ENCODE data around the gene EYA2.
"Not testable (repeated sequence)": the region's sequence is repeated elsewhere in the genome, so short reads cannot be mapped to it uniquely, and the experiment has no call there.

Gene EYA2

GRCh38 chr20:47191074-47191673 lies 296.5 kb downstream of the EYA2 start:
- no peak for DNase-seq

- no peak for DNase-seq
Observed at GRCh38 chr20:47191956-47192355, 297.3 kb downstream of the EYA2 start.

- DNase-seq: no peak
Observed at GRCh38 chr20:47195573-47195972, 300.9 kb downstream of the EYA2 start.

GRCh38 chr20:47196091-47197081 lies 301.7 kb downstream of the EYA2 start:
- peak; percentile 90 for DNase-seq

- DNase-seq: no peak
Observed at GRCh38 chr20:47198254-47198671, 303.6 kb downstream of the EYA2 start.

GRCh38 chr20:47198996-47199552 lies 304.4 kb downstream of the EYA2 start:
- no peak for DNase-seq

- peak; percentile 59 for DNase-seq
Observed at GRCh38 chr20:47201074-47201730, 306.6 kb downstream of the EYA2 start.

GRCh38 chr20:47202733-47203667 lies 308.4 kb downstream of the EYA2 start:
- DNase-seq: peak; percentile 26

GRCh38 chr20:47204008-47204849 lies 309.6 kb downstream of the EYA2 start:
- no peak for DNase-seq

GRCh38 chr20:47204850-47205122 lies 310.1 kb downstream of the EYA2 start:
- DNase-seq: not testable (repeated sequence)

- DNase-seq: peak; percentile 67
Observed at GRCh38 chr20:47205577-47206123, 311.0 kb downstream of the EYA2 start.

- DNase-seq: not testable (repeated sequence)
Observed at GRCh38 chr20:47206552-47206951, 311.9 kb downstream of the EYA2 start.

GRCh38 chr20:47206962-47207641 lies 312.5 kb downstream of the EYA2 start:
- no peak for DNase-seq

- no peak for DNase-seq
Observed at GRCh38 chr20:47208534-47209174, 314.0 kb downstream of the EYA2 start.

- DNase-seq: no peak
Observed at GRCh38 chr20:47209982-47210381, 315.3 kb downstream of the EYA2 start.

- DNase-seq: no peak
Observed at GRCh38 chr20:47210470-47210869, 315.8 kb downstream of the EYA2 start.

GRCh38 chr20:47211036-47211435 lies 316.4 kb downstream of the EYA2 start:
- no peak for DNase-seq

GRCh38 chr20:47212606-47213207 lies 318.1 kb downstream of the EYA2 start:
- DNase-seq: no peak

GRCh38 chr20:47213966-47214365 lies 319.3 kb downstream of the EYA2 start:
- DNase-seq: no peak
